ENCODE data around the gene NPC1L1. TPM values are rescaled to one million over a fixed set of nuclear protein-coding genes. Genes with fewer than 3 reads are reported as not detected.

The NPC1L1 gene
- total and polyA plus RNA-seq, 2 of the 13 experiments (the other 11 are each of a cell fraction or from before 2014, with no cell fraction given): 4.8 to 14.5 TPM

DNA sequence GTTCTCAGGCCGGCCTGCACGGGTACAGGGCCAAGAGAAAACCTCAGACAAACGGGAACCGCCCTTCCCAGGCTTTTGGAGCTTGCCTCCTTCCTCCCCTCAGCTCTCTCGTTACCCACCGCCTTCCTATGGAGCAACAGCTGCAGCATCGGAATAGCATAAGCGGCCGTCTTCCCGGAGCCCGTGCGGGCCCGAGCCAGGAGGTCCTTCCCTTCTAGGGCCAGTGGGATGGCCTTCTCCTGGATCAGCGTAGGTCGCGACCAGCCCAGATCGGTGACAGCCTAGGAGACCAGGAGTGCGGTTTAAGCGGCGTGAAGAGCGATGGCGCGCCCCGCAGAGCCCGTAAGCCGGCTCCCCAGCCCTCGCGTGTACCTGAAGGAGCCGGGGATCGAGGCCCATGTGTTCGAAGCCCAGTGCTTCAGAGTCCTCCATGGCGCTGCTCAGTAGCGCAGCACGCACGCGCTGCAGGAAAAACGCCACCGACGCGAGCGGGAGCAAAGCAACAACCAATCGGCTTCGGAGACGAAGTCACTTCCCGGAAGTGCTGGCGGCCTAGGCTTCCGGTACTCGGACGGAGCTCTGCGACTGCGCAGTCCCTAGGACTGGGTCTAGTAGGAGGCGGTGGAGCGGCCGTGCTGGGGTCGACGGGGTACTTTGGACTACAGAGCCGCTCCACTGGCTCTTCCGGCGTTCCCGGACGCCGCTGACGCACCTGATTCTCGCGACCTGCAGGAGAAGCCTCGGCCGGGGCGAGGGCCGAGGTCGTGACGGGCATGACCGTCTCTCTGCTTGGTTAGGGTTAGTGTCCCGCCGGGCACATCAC, 32.5 kb upstream of the NPC1L1 start, which contains the start of gene DDX56 (continued):
- TF ChIP-seq ZNF816 (CRISPR knock-in tag; IDR thresholded peaks at IDR 0.05; ENCODE audit: borderline replicate concordance): peak; percentile 90; the same call in 1 of the 2 replicates
- peak; percentile 38 for TF ChIP-seq GZF1 (CRISPR knock-in tag; IDR thresholded peaks at IDR 0.05)
- peak; percentile 85; the same call in 1 of the 2 replicates for TF ChIP-seq ZNF101 (CRISPR knock-in tag; IDR thresholded peaks at IDR 0.05; ENCODE audit: borderline replicate concordance, low read depth)
- no peak for TF ChIP-seq ZNF460 (CRISPR knock-in tag; IDR thresholded peaks at IDR 0.05; ENCODE audit: borderline replicate concordance)
- TF ChIP-seq, protein P1, sequence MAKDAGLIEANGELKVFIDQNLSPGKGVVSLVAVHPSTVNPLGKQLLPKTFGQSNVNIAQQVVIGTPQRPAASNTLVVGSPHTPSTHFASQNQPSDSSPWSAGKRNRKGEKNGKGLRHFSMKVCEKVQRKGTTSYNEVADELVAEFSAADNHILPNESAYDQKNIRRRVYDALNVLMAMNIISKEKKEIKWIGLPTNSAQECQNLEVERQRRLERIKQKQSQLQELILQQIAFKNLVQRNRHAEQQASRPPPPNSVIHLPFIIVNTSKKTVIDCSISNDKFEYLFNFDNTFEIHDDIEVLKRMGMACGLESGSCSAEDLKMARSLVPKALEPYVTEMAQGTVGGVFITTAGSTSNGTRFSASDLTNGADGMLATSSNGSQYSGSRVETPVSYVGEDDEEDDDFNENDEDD (CRISPR knock-in tag; IDR thresholded peaks at IDR 0.05; ENCODE audit: borderline replicate concordance): peak; percentile 95
- TF ChIP-seq ZNF768 (CRISPR knock-in tag; IDR thresholded peaks at IDR 0.05): peak; percentile 67
- peak; percentile 91 for TF ChIP-seq MEIS2 (CRISPR knock-in tag; IDR thresholded peaks at IDR 0.05)
- no peak for TF ChIP-seq LCORL (IDR thresholded peaks at IDR 0.05)
- no peak for TF ChIP-seq LCORL (CRISPR knock-in tag; IDR thresholded peaks at IDR 0.05)
- TF ChIP-seq, protein P2, sequence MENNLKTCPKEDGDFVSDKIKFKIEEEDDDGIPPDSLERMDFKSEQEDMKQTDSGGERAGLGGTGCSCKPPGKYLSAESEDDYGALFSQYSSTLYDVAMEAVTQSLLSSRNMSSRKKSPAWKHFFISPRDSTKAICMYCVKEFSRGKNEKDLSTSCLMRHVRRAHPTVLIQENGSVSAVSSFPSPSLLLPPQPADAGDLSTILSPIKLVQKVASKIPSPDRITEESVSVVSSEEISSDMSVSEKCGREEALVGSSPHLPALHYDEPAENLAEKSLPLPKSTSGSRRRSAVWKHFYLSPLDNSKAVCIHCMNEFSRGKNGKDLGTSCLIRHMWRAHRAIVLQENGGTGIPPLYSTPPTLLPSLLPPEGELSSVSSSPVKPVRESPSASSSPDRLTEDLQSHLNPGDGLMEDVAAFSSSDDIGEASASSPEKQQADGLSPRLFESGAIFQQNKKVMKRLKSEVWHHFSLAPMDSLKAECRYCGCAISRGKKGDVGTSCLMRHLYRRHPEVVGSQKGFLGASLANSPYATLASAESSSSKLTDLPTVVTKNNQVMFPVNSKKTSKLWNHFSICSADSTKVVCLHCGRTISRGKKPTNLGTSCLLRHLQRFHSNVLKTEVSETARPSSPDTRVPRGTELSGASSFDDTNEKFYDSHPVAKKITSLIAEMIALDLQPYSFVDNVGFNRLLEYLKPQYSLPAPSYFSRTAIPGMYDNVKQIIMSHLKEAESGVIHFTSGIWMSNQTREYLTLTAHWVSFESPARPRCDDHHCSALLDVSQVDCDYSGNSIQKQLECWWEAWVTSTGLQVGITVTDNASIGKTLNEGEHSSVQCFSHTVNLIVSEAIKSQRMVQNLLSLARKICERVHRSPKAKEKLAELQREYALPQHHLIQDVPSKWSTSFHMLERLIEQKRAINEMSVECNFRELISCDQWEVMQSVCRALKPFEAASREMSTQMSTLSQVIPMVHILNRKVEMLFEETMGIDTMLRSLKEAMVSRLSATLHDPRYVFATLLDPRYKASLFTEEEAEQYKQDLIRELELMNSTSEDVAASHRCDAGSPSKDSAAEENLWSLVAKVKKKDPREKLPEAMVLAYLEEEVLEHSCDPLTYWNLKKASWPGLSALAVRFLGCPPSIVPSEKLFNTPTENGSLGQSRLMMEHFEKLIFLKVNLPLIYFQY (CRISPR knock-in tag; IDR thresholded peaks at IDR 0.05; ENCODE audit: borderline replicate concordance): peak; percentile 65; the same call in 1 of the 2 replicates
- TF ChIP-seq, protein P3, sequence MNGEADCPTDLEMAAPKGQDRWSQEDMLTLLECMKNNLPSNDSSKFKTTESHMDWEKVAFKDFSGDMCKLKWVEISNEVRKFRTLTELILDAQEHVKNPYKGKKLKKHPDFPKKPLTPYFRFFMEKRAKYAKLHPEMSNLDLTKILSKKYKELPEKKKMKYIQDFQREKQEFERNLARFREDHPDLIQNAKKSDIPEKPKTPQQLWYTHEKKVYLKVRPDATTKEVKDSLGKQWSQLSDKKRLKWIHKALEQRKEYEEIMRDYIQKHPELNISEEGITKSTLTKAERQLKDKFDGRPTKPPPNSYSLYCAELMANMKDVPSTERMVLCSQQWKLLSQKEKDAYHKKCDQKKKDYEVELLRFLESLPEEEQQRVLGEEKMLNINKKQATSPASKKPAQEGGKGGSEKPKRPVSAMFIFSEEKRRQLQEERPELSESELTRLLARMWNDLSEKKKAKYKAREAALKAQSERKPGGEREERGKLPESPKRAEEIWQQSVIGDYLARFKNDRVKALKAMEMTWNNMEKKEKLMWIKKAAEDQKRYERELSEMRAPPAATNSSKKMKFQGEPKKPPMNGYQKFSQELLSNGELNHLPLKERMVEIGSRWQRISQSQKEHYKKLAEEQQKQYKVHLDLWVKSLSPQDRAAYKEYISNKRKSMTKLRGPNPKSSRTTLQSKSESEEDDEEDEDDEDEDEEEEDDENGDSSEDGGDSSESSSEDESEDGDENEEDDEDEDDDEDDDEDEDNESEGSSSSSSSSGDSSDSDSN (CRISPR knock-in tag; IDR thresholded peaks at IDR 0.05): peak; percentile 82
- TF ChIP-seq, protein P4, sequence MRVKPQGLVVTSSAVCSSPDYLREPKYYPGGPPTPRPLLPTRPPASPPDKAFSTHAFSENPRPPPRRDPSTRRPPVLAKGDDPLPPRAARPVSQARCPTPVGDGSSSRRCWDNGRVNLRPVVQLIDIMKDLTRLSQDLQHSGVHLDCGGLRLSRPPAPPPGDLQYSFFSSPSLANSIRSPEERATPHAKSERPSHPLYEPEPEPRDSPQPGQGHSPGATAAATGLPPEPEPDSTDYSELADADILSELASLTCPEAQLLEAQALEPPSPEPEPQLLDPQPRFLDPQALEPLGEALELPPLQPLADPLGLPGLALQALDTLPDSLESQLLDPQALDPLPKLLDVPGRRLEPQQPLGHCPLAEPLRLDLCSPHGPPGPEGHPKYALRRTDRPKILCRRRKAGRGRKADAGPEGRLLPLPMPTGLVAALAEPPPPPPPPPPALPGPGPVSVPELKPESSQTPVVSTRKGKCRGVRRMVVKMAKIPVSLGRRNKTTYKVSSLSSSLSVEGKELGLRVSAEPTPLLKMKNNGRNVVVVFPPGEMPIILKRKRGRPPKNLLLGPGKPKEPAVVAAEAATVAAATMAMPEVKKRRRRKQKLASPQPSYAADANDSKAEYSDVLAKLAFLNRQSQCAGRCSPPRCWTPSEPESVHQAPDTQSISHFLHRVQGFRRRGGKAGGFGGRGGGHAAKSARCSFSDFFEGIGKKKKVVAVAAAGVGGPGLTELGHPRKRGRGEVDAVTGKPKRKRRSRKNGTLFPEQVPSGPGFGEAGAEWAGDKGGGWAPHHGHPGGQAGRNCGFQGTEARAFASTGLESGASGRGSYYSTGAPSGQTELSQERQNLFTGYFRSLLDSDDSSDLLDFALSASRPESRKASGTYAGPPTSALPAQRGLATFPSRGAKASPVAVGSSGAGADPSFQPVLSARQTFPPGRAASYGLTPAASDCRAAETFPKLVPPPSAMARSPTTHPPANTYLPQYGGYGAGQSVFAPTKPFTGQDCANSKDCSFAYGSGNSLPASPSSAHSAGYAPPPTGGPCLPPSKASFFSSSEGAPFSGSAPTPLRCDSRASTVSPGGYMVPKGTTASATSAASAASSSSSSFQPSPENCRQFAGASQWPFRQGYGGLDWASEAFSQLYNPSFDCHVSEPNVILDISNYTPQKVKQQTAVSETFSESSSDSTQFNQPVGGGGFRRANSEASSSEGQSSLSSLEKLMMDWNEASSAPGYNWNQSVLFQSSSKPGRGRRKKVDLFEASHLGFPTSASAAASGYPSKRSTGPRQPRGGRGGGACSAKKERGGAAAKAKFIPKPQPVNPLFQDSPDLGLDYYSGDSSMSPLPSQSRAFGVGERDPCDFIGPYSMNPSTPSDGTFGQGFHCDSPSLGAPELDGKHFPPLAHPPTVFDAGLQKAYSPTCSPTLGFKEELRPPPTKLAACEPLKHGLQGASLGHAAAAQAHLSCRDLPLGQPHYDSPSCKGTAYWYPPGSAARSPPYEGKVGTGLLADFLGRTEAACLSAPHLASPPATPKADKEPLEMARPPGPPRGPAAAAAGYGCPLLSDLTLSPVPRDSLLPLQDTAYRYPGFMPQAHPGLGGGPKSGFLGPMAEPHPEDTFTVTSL (CRISPR knock-in tag; IDR thresholded peaks at IDR 0.05; ENCODE audit: borderline replicate concordance): peak; percentile 24; the same call in 1 of the 2 replicates
- no peak for TF ChIP-seq ZNF34 (CRISPR knock-in tag; IDR thresholded peaks at IDR 0.05; ENCODE audit: borderline replicate concordance)
- TF ChIP-seq HNRNPK (IDR thresholded peaks at IDR 0.05; ENCODE audit: low read depth, low read length, poor library complexity, severe bottlenecking): no peak
- TF ChIP-seq RNF2 (conservative IDR thresholded peaks at IDR 0.05; ENCODE audit: low read depth): peak; percentile 98

Measured in HepG2 (cell line).